C4-2B (cell line): ENCODE measurements around the gene INPP5B.

Experiments used
- ZFX ChIP-seq: fragments of 450-650 bp; IDR thresholded peaks from 2 replicates; pipeline ENCODE4 v1.6.1; 2017
- TF ChIP-seq, protein P1 (sequence below): fragments of 450-650 bp; conservative IDR thresholded peaks from 2 replicates; pipeline ENCODE4 v1.5.1; 2017; ENCODE audit warnings: mild to moderate bottlenecking

DNA sequence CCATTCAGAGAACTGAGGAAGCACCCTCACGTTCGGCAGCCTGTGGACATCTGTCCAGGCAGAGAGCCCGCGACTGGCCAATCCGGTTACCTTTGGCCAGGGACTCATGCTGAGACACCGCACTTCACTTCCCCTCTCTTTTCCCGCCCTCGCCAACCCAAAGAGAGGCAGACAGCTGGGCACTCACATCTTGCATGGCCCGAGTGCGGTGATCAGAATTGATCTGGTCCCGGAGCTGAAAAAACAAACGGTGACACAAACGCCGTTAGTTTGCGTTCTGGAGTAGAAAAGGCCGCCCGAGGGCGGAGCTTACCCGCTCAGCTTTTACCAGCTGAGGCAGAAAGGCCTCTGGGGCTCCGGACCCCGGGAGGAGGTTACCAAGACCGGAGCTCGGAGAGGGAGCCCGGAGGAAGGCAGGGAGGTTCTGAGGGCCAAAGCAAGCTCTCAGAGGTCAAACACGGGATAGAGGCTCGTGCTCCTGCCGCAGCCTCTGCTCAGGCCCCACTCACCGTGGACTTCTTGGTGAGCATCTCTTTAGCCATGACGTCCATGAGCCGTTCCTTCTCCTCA is 42.6 kb upstream of the INPP5B start:
- TF ChIP-seq, protein P1, sequence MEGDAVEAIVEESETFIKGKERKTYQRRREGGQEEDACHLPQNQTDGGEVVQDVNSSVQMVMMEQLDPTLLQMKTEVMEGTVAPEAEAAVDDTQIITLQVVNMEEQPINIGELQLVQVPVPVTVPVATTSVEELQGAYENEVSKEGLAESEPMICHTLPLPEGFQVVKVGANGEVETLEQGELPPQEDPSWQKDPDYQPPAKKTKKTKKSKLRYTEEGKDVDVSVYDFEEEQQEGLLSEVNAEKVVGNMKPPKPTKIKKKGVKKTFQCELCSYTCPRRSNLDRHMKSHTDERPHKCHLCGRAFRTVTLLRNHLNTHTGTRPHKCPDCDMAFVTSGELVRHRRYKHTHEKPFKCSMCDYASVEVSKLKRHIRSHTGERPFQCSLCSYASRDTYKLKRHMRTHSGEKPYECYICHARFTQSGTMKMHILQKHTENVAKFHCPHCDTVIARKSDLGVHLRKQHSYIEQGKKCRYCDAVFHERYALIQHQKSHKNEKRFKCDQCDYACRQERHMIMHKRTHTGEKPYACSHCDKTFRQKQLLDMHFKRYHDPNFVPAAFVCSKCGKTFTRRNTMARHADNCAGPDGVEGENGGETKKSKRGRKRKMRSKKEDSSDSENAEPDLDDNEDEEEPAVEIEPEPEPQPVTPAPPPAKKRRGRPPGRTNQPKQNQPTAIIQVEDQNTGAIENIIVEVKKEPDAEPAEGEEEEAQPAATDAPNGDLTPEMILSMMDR: no peak
- peak; percentile 58 for TF ChIP-seq ZFX
